ENCODE measurements around the gene BRAT1.
"Not testable (repeated sequence)": the region's sequence is repeated elsewhere in the genome, so short reads cannot be mapped to it uniquely, and the experiment has no call there.

BRAT1 gene

DNA sequence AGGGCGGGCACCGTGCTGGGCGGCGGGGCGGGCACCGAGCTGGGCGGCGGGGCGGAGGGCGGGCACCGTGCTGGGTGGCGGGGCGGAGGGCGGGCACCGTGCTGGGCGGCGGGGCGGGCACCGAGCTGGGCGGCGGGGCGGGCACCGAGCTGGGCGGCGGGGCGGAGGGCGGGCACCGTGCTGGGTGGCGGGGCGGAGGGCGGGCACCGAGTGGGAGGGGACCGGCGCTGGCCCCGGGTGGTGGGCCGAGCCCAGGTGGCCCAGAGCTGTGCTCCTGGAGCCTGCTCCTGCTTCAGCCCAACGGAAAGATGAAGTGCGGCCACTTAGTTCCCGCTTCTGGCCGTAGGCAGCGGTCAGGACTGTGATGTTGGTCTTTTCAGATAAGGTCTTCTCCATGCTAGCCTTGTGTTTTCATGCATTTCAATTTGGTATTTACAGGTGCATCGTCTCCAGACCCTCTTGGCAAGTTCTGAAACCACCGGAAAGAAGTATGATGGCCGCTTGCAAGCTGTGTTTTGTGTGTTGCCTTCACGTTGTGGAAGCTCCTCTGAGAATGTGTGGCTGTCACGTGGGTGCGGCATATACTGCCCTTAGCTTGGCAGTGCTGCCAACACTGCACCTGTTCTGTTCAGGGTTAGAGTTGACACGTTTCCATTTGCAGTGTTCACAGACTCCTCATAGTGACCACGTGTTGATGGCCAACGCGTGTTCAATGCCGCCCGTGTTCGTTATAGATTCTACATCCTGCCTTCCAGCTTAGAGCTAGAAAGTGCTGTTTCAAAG is 28.7 kb upstream of the BRAT1 start:
- no peak for DNase-seq (ENCODE audit: low read depth)

GRCh38 chr7:2582006-2582735 is 26.8 kb upstream of the BRAT1 start:
- no peak for DNase-seq (ENCODE audit: low read depth)

DNA sequence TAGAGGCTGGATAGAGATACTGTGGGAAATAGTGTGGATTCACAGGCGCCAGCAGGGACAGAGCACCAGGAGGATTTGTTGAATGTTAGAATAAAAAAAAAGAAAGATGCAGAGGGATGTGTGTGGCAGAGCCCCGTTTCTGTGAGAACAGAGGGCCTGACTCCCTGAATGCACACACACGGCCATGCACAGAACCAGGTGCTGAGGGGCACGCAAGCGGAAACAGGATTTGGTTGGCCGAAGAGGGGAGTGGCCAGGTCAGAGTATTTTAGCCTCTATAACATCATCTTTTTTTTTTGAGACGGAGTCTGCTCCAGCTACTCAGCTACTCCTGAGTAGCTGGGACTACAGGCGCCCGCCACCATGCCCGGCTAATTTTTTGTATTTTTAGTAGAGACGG is 25.3 kb upstream of the BRAT1 start:
- DNase-seq (ENCODE audit: low read depth) = no peak

- DNase-seq (ENCODE audit: low read depth) = no peak
Measured at GRCh38 chr7:2577914-2578680, 22.8 kb upstream of the BRAT1 start.

DNA sequence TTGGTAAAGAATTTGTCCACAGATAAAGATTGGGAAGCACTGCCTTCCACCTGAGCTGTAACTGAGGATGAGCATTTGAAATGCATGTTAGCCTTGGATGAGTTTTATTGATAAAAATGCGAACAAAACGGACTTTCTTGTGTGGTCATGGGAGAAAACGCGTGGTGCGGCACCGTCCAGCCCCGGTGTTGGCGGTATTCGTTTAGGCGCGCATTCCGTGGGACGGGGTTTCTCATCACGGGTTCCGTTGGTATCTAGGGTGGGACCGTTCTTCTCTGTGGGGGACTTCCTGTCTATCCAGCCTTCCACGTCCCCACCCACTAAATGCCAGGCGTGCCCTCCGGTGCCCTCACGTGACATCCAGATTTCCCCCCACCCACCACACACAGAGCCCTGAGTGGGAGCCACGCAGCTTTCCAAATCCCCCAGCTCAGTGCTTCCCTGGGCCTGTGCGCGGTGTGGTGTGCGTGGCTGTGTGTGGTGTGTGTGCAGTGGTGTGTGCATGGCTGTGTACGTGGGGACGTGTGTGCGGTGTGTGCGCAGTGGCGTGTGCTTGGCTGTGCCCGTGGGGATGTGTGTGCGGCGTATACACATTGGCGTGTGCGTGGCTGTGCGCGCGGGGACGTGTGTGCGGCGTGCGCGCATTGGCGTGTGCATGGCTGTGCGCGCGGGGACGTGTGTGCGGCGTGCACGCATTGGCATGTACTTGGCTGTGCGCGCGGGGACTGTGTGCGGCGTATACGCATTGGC is 21.6 kb upstream of the BRAT1 start:
- no peak for DNase-seq (ENCODE audit: low read depth)

DNA sequence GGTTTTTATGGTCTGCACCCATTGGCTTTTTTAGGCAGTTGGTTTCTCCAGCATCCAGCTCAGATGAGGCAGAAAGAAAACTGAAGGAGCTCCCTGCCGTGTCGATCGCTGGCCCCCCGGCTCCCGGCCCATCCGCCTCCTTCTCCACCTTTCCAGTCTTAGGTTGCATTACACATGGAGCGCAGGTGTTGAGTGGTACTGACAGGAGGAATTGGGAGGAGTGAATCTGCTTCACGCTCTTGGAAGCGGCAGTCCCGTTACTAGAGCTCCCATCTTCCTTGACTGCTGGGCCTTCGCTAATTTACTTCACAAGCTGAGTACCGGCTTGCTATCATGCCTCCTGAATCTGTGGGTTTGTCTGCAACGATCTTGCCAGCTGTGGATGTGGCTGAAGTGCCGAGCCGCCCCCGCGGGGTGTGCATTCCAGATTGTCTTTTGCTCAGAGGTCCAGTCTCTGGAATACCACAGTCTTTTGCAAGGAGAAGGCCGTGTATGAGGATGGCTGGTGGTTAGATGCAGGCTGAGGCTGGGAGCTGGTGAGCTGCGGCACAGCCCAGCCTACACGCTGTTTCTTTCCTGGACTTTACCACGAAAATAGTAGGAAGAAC is 20.5 kb upstream of the BRAT1 start:
- DNase-seq (ENCODE audit: low read depth) = no peak

GRCh38 chr7:2575046-2575732 is 19.9 kb upstream of the BRAT1 start:
- no peak for DNase-seq (ENCODE audit: low read depth)

DNA sequence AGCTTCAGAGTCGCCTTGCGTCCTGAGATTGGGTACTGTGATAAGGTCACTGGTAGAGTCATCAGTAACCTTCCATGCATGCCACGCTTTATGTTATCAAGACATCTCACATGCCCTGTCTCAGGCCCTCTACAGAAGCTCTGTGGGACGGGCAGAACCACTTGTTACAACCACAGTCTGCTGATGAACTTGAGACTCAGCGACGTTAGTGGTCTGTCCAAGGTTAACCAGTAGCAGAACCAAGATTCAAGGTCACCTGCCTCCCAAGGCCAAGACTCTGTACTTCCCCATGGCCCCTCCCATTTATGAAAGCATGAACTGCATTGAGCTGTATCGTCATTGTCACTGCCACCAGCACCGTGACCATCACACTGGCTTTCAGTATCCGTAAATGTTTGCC is 18.4 kb upstream of the BRAT1 start:
- DNase-seq (ENCODE audit: low read depth) = no peak

- no peak for DNase-seq (ENCODE audit: low read depth)
Measured at GRCh38 chr7:2572101-2572842, 16.9 kb upstream of the BRAT1 start.

DNA sequence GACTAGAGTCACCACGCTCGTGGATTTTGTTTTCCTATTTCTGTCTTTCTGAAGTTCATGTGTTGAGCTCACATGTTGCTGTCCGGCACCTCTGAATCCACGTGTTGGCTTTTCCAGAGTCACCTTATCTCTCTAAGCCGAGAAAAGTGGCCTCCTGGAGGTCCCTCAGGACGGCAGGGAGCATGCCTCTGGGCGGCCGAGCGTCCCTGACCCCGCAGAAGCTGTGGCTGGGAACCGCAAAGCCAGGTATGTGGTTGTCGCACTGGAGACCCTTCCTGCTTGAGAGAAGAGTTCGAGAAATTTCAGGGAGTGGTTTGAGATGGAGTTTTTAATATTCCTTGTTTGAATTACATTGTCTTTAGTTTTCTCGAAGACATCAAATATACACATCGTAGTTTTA is 16.1 kb upstream of the BRAT1 start:
- no peak for DNase-seq (ENCODE audit: low read depth)

DNA sequence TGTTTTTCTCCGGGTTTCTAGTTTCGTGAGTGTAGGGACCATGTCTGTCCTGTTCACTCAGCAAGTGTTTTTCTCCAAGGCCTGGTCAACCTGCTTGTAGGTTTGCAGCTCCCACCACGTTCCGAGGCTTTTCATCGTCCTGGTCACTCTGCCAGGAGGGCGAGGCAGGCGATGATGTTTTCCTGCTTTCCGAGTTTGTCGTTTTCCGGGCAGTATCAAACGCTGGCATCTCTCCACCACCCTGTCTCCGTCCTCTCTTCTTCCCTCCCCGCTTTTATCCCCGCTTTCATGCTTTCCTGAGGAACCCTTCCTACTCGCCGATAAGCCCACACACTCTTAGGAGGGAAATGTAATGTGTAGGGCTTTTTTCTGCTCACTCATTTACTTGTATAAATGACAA is 14.7 kb upstream of the BRAT1 start:
- DNase-seq (ENCODE audit: low read depth) = no peak

DNA sequence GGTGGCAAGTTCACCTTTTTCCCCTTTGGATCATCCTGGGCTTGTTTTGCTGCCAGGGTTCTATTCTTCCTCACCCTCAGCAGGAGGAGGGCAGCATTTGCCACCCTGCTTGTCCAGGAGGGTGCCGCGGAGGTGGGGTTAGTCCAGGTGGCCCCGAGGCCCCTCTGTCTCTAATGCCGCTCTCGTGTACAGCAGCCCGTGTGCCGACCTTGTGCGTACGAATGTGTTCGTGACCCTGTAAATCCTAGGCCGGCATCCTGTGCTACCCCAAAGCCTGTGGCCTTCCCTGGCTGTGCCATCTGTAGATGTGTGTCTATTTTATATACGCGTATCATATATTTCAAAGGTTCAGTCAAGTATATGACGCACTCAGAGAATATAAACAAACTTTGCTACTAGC is 14.1 kb upstream of the BRAT1 start:
- DNase-seq (ENCODE audit: low read depth) = no peak

DNA sequence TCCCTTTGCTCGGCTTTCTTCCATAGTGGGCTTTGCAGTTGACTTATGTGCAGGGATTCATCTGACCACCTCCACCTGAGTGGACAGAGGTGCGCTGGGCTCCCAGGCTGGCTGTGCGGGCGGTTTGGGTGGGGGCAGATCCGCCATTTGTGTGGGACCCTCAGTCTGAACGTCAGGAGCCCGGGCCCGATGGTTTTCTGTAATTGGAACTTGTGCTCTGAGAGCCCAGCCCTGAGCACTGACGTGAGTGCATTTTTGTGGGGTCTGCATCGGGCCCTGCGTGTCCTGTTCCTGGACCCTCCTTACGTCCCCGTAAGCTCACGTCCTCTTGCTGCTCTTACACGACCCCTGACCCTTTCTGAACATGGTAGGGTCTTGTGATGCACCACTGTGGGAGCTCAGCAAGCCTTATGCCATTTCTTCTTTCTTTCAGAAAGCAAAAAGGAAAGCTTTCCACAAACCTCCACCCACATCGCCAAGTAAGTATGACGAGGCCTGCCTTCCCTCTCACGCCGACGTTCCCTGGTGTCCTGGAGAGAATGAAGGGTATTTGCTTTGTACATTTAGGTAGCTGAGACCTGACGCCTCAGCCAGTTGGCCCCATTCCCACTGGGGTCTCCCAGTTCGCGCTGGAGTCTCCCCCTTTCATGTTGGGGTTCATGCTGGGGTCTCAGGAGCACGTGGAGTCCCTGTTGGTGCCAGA is 13.3 kb upstream of the BRAT1 start:
- no peak for DNase-seq (ENCODE audit: low read depth)

DNA sequence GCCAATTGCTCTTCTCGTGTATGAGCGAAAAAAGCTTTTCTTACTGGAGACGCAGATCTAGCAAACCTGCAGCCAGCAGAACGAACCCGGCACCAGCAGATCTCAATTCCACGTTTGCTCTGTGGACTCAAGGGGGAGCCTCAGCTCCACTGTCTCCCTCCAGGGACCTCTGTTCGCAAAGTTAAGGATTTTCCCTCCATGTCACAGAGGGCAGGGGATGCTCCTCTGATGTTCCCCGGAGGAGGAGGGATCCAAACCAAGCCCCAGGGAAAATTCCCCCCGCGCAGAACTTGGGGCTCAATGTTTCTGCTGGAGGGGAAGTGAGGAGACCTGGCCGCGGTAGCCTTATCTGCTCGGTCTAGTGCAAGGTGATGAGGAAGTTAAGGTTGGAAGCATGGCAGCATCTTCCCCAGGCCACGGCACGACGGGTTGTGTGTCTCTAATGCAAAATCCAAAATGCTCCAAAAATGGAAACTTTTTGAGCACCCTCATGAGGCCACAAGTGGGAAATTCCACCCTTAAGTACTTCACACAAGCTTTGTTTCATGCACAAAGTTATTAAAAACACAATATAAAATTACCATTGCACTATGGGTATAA is 12.5 kb upstream of the BRAT1 start:
- no peak for DNase-seq (ENCODE audit: low read depth)

DNA sequence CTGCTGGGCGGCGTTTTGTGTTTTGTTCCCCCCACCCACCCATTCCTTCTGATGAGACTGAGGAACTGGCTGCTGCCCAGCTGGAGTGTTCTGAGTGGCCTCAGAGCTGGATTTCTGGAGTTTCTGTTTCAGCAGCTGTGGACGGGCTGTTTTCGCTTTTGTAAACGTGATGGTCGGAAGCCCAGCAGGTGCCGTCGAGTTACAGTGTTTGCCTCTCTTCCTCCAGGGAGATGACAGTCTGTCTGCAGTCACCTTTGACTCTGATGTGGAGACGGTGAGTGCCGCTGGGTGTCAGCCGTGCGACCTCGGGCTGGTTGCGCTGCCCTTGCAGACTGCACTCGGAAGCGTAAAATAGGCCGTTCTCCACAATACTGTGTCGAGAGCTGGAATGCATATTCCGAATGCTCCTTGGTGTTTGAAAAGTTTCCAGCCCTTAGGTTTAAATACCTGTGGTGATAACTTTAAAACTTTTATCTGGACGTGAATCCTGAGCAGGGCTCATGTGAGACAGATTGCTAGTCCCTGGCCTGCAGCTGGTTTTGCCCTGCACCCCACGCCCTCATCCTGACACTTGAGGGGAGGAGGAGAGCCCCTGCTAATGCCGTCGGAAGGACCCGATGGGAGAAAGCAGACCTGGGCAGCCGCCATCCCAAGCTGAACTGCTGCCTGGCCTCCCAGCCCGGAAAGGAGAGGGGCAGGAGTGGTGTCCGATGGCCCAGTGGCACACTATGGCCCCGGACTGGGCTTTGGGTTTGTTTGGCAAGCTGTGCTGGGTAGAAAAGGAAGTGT is 11.8 kb upstream of the BRAT1 start:
- DNase-seq (ENCODE audit: low read depth) = no peak

DNA sequence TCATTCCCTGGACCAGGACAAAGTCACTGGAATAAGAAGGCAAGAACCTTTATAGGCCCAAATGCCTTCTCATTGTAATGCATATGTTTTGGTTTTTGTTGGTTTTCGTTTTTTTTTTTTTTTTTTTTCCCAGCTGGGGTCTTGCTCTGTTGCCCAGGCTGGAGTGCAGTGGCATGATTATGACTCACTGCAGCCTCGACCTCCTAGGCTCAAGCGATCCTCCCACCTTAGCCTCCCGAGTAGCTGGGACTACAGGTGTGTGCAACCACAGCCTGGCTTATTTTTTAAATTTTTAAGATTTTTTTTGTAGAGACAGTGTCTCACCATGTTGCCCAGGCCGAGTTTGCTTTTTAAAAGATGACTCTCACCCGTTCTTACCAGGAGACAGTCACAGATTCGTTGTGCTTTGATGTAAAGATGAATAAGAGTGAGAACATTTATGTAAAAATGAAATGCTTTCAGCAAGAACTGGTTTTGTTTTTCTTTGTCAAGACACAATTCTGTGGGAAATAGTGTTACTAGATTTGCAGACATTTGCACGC is 11.1 kb upstream of the BRAT1 start:
- no peak for DNase-seq (ENCODE audit: low read depth)

GRCh38 chr7:2564970-2565540 is 9.7 kb upstream of the BRAT1 start:
- no peak for DNase-seq (ENCODE audit: low read depth)

- DNase-seq (ENCODE audit: low read depth) = not testable (repeated sequence)
Measured at GRCh38 chr7:2563955-2564354, 8.6 kb upstream of the BRAT1 start.

Data from activated T-helper 9 cell treated with anti-CD3 and anti-CD28 coated beads, Interleukin-2, amount 50 U/mL, for 16 hours (primary cell).